Activated CD8-positive, alpha-beta memory T cell treated with anti-CD3 and anti-CD28 coated beads for 1 hour (primary cell): Measurements from ENCODE around the gene SLC9A1.

Source experiments
- DNase-seq, 2 donors: peaks; one replicate each; pipeline ENCODE4 v3.0.0-alpha.2; 2020; ENCODE audit warnings: low read depth in 1 of 2; ENCODE audit errors: extremely low read depth in 1 of 2

The SLC9A1 gene

DNA sequence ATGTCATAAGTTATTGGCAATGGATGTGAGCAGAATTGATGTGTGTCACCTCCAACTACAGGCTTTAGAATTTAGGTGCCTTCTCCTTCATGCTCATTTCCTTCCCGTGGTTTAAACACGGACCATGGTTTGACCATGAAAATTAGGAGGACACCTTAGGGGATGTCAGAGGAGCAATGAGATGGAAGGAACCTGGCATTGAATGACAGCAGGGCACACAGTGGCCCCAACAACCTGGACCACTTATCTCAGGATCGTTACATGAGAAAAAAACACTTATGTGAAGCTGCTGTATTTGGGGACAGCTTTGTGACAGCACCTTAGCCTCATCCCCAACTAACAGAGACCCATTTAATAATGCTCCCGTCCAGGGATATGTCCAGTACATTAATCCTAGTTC lies 70.8 kb downstream of the SLC9A1 start:
- DNase-seq, result no peak

DNA sequence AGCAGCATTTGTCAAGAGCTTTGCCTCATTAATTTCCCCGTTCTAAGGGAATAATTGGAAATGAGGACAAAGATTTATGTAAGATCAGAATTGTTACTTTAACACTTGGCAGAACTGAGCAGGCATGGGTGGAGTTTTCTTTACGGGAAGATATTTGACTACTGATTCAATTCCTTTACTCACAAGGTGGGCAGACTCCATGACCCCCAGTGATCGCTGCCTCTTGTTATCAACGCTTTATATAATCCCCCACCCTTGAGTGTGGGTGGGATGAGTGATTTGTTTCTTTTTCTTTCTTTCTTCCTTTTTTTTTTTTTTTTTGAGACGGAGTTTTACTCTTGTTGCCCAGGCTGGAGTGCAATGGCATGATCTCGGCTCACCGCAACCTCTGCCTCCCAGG lies 77.0 kb downstream of the SLC9A1 start:
- DNase-seq, result no peak

DNA sequence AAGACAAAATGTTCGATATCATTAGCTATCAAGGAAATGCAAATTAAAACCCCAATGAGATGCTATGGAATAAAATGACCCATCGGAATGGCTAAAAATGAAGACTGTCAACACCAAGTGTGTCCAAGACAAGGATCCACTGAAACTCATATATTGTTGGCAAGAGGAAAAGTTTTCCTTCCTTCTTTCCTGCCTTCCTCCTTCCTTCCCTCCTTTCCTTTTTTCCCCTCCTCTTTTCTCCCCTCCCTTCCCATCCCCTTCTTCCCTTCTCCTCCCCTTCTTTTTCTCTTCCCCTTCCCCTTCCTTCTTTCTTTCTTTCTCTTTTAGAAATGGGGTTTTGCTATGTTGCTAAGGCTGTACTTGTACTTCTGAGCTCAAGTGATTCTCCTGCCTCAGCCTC lies 78.1 kb downstream of the SLC9A1 start:
- no peak for DNase-seq

GRCh38 chr1:27074175-27074780 lies 80.6 kb downstream of the SLC9A1 start:
- DNase-seq, result no peak

DNA sequence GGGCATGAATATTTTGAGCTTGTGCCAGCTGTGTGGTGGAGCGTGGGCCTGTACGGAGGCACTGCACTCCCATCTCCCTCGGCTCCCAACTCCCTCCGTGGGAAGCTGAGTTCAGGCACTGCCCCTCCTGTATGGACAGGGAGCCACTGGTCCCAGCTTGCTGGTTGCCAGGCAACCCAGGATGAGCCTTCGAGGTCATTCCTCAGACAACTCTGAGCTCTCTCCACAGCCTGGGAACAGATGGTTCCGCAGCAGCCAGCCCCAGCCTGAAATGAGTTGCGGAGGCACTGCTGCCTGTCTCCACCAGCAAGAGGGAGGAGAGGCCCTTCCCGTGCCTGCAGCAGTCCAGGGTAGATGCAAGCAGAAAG lies 83.9 kb downstream of the SLC9A1 start:
- no peak for DNase-seq

DNA sequence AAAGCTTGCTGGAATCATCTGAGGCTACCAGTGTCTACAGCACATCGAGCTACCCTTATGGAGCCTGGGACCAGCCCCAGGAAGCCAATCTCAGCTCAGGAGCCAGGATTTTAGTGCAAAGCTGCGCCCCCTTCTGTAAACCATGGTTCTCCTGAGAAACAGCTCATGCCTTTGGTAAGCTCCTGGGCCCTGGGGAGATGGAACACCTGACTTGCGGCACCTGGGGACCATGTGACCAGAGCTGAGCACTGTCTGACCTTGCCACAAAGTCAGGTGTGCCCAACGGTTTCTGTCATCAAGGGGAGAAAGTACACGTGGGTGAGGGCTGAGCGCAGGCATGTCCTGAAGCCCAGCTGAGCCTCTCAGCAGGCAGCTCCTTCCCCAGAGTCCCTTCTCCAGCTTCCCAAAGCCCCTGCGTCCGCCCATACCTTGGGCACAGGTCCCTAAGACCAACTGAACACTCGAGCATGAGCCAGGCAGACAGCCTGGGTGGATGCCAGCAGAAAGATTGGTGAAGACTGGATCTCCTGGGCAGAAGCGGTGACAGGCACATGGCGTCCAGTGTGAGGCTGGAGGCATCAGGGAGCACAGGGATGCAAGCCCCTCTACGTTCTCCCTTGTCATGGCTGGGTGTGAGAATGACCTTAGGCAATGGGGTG lies 84.4 kb downstream of the SLC9A1 start:
- no peak for DNase-seq

DNA sequence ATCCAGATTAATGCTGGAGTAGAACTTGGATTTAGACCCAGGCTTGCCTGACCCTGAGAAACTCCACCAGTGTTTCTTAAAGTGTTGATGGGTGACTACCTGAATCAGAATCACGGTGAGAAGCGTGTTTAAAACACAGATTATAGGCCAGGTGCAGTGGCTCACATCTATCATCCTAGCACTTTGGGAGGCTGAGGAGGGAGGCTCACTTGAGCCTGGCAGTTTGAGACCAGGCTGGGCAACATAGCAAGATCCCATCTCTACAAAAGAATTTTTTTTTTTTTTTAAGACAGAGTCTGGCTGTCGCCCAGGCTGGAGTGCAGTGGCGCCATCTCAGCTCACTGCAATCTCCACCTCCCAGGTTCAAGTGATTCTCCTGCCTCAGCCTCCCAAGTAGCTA lies 86.0 kb downstream of the SLC9A1 start:
- no peak for DNase-seq

GRCh38 chr1:27065999-27066630 lies 88.8 kb downstream of the SLC9A1 start:
- no peak for DNase-seq

- no peak for DNase-seq
Observed at GRCh38 chr1:27060891-27061290, 94.0 kb downstream of the SLC9A1 start.

- DNase-seq, result no peak
Observed at GRCh38 chr1:27058966-27059669, 95.8 kb downstream of the SLC9A1 start.

- no peak for DNase-seq
Observed at GRCh38 chr1:27057801-27058625, 96.9 kb downstream of the SLC9A1 start.

DNA sequence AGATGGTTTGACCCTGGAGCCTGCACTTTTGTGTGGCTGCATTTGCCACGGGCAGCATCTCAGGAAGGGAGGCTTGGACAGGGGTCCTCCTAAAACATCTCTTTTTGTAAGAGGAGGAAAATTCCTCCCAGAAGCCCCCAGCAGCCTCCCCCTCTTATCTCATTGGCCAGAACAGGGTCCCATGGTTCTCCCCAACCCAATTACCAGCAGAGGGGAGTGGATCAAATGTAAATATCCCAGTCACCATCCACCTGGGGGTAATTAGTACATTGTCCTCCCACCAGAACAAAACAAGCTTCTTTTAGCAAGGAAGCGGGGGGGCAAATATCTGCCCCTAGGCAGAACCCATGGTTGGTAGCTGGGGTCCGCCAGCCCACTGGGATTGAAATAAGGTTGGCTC lies 97.5 kb downstream of the SLC9A1 start:
- DNase-seq, result no peak

DNA sequence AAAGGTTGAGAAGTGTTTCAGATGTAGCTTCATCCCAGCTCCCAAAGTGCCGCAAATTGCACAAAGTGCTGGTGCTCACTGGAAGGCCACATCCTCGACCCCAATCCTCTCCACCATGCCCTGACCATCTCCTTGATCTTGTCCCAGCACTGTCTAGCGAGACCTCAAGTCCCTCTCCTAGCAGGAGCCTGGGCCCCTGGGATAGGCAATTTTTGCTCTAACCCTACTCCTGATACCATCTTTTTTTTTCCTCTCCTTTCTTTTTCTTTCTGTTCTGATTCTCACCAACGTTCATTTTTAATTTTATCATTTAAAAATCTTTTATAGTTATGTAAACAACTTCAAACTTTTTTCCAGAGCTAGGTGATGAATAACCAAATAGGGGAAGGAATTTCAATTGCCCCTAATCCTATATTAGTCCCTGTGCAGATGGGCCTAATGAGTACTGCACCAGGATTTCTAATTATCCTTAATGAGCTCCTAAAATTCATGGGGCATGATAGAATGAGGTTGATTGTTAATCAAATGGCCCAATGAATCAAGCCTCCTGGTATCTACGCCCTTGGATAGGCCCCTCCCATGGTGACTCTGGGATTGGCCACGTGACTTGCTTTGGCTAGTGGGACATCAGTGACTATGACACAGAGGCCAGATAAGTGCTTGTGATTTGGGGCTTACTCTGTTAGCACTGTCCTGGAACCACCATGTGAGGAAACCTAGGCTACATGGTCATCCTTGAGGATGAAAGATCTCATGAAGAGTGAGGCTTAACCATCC lies 100.8 kb downstream of the SLC9A1 start:
- no peak for DNase-seq

DNA sequence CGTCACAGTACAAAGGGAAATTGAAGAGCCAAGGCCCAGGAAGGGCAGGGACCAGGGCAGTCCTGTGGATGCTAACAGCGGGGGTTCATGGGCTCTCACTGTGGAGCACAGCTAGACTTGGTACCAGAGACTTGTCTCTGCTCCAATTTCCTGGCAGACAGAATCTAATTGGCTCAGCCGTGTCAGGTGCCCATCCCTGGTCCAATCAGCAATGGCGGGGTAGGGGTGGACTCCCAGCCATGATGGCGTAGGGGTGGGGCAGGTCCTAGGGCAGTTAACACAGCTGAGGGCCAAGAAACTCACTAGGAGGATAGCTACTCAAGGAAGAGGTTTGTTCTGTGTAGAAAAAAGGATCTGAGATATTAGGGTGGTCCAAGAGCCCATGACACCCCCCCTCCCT lies 102.4 kb downstream of the SLC9A1 start:
- no peak for DNase-seq

DNA sequence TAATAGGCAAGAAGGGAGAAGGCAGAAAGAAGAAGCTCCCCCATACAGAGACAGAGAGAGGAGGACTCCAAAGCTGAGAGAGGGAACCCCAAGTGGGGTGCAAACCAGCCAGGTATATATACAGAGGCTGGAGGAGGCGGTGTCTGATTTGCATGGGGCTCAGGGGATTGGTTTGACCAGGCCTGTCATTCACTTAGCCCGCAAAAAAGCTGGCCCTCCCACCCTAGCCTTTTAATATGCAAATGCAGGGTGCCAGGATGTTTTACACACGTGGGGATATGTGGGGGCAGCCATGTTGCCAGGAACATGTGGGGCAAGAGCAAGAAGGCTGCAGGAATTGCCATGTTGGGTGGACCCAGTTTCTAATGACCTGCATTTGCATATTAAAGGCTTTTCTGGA lies 105.3 kb downstream of the SLC9A1 start:
- no peak for DNase-seq

GRCh38 chr1:27049100-27049499 lies 105.8 kb downstream of the SLC9A1 start:
- no peak for DNase-seq
